ENCODE results near the gene TRIOBP.

TRIOBP gene

GRCh38 chr22:37672206-37672919, 24.5 kb upstream of the TRIOBP start:
- DNase-seq (ENCODE audit: low spot score): no peak

GRCh38 chr22:37672920-37673455, 23.9 kb upstream of the TRIOBP start:
- DNase-seq (ENCODE audit: low spot score): no peak

GRCh38 chr22:37674248-37674647, 22.6 kb upstream of the TRIOBP start:
- DNase-seq (ENCODE audit: low spot score): no peak

GRCh38 chr22:37674951-37675929, 21.6 kb upstream of the TRIOBP start, which contains the start of gene LGALS1:
Gene LGALS1, plus strand, starts transcription at chr22:37675636. Its CDS starts 67 bp downstream, at chr22:37675703.
- peak; percentile 97 for DNase-seq (ENCODE audit: low spot score)

GRCh38 chr22:37675930-37676735, 20.7 kb upstream of the TRIOBP start:
- DNase-seq (ENCODE audit: low spot score): peak; percentile 54

- DNase-seq (ENCODE audit: low spot score): peak; percentile 97
Measured at GRCh38 chr22:37676736-37677492, 19.9 kb upstream of the TRIOBP start.

GRCh38 chr22:37677493-37677974, 19.3 kb upstream of the TRIOBP start:
- no peak for DNase-seq (ENCODE audit: low spot score)

GRCh38 chr22:37678372-37678771, 18.5 kb upstream of the TRIOBP start:
- no peak for DNase-seq (ENCODE audit: low spot score)

- DNase-seq (ENCODE audit: low spot score): no peak
Measured at GRCh38 chr22:37679670-37680069, 17.2 kb upstream of the TRIOBP start.

- DNase-seq (ENCODE audit: low spot score): no peak
Measured at GRCh38 chr22:37680191-37680851, 16.5 kb upstream of the TRIOBP start.

GRCh38 chr22:37681001-37681424, 15.8 kb upstream of the TRIOBP start:
- DNase-seq (ENCODE audit: low spot score): no peak

- peak; percentile 87 for DNase-seq (ENCODE audit: low spot score)
Measured at GRCh38 chr22:37681556-37682049, 15.2 kb upstream of the TRIOBP start.

GRCh38 chr22:37684803-37685615, 11.8 kb upstream of the TRIOBP start:
- no peak for DNase-seq (ENCODE audit: low spot score)

- peak; percentile 94 for DNase-seq (ENCODE audit: low spot score)
Measured at GRCh38 chr22:37686002-37686982, 10.6 kb upstream of the TRIOBP start, which contains the start of gene NOL12. Gene NOL12, plus strand, starts transcription at chr22:37686343. Its CDS starts 50 bp downstream, at chr22:37686393.

GRCh38 chr22:37690407-37690806, 6.4 kb upstream of the TRIOBP start:
- no peak for DNase-seq (ENCODE audit: low spot score)

GRCh38 chr22:37690901-37691504, 5.8 kb upstream of the TRIOBP start:
- no peak for DNase-seq (ENCODE audit: low spot score)

- no peak for DNase-seq (ENCODE audit: low spot score)
Measured at GRCh38 chr22:37692627-37693285, 4.1 kb upstream of the TRIOBP start.
